ENCODE measurements around the gene ECI1.
A peak's percentile ranks its signal among the peaks of the same experiment; 100 is the strongest.
"Not testable (repeated sequence)": the region's sequence is repeated elsewhere in the genome, so short reads cannot be mapped to it uniquely, and the experiment has no call there.

DNA sequence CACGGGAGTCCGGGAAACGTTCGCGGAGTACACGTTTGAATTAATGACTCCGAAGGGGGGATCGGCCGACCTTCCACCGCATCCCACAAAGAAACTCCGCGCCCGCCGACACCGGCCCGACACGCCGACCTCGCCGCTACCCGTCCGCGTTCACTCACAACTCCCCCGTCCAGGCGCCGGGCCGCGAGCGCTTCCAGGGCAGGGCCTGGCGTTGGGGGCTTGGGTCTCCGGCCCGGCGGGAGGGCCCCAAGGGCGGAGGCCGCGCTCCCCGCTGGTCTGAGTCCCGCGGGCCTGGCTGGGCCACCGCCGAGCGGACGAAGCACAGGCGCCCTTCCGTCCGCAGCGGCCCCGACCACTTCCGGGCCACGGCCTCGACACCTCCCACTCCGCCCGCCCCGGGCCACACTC, 16.1 kb upstream of the ECI1 start:
- not testable (repeated sequence) for TF ChIP-seq ZNF543 (CRISPR knock-in tag; IDR thresholded peaks at IDR 0.05); KLF13 (CRISPR knock-in tag; IDR thresholded peaks at IDR 0.05); CTCF (CRISPR knock-in tag; IDR thresholded peaks at IDR 0.05); IKZF1 (IDR thresholded peaks at IDR 0.05); NFE2L1 (CRISPR knock-in tag; IDR thresholded peaks at IDR 0.05; ENCODE audit: borderline replicate concordance); CBFB (CRISPR knock-in tag; IDR thresholded peaks at IDR 0.05); EP300 (IDR thresholded peaks at IDR 0.05; ENCODE audit: low read depth in 2 of 2, low read length in 2 of 2); EP300 (CRISPR knock-in tag; IDR thresholded peaks at IDR 0.05; ENCODE audit: borderline replicate concordance); MTERF4 (CRISPR knock-in tag; IDR thresholded peaks at IDR 0.05); NR2C2 (CRISPR knock-in tag; IDR thresholded peaks at IDR 0.05; ENCODE audit: borderline replicate concordance); GABPA (CRISPR knock-in tag; IDR thresholded peaks at IDR 0.05; ENCODE audit: low read depth)
- TF ChIP-seq, protein P1, sequence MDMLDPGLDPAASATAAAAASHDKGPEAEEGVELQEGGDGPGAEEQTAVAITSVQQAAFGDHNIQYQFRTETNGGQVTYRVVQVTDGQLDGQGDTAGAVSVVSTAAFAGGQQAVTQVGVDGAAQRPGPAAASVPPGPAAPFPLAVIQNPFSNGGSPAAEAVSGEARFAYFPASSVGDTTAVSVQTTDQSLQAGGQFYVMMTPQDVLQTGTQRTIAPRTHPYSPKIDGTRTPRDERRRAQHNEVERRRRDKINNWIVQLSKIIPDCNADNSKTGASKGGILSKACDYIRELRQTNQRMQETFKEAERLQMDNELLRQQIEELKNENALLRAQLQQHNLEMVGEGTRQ (IDR thresholded peaks at IDR 0.05; ENCODE audit: low read depth, low read length) = not testable (repeated sequence)
- TF ChIP-seq, protein P1 (CRISPR knock-in tag; IDR thresholded peaks at IDR 0.05; ENCODE audit: borderline replicate concordance) = not testable (repeated sequence)
- TF ChIP-seq, protein P2, sequence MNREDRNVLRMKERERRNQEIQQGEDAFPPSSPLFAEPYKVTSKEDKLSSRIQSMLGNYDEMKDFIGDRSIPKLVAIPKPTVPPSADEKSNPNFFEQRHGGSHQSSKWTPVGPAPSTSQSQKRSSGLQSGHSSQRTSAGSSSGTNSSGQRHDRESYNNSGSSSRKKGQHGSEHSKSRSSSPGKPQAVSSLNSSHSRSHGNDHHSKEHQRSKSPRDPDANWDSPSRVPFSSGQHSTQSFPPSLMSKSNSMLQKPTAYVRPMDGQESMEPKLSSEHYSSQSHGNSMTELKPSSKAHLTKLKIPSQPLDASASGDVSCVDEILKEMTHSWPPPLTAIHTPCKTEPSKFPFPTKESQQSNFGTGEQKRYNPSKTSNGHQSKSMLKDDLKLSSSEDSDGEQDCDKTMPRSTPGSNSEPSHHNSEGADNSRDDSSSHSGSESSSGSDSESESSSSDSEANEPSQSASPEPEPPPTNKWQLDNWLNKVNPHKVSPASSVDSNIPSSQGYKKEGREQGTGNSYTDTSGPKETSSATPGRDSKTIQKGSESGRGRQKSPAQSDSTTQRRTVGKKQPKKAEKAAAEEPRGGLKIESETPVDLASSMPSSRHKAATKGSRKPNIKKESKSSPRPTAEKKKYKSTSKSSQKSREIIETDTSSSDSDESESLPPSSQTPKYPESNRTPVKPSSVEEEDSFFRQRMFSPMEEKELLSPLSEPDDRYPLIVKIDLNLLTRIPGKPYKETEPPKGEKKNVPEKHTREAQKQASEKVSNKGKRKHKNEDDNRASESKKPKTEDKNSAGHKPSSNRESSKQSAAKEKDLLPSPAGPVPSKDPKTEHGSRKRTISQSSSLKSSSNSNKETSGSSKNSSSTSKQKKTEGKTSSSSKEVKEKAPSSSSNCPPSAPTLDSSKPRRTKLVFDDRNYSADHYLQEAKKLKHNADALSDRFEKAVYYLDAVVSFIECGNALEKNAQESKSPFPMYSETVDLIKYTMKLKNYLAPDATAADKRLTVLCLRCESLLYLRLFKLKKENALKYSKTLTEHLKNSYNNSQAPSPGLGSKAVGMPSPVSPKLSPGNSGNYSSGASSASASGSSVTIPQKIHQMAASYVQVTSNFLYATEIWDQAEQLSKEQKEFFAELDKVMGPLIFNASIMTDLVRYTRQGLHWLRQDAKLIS (CRISPR knock-in tag; IDR thresholded peaks at IDR 0.05) = not testable (repeated sequence)
- TF ChIP-seq ZNF234 (CRISPR knock-in tag; conservative IDR thresholded peaks at IDR 0.05) = peak; percentile 90; the same call in 1 of the 2 replicates
- TF ChIP-seq GABPA (IDR thresholded peaks at IDR 0.05; ENCODE audit: low read depth, low read length) = peak; percentile 65

Measured in HepG2 (cell line).